OCI-LY1 (cell line): ENCODE measurements around the gene NUP93.

Experiments
- EZH2 ChIP-seq: fragments of 200-600 bp; sonication (generic), shearing (Covaris generic); IDR thresholded peaks from 2 replicates; pipeline ENCODE4 v1.8.0; 2017; ENCODE audit warnings: borderline replicate concordance, mixed run types, mild to moderate bottlenecking, antibody characterized with exemption, low read length, moderate library complexity, mixed read lengths
- TF ChIP-seq, protein P1 (sequence below): fragments of 200-600 bp; sonication (generic), shearing (Covaris generic); IDR thresholded peaks from 2 replicates; pipeline ENCODE4 v1.5.1; 2017; ENCODE audit warnings: mild to moderate bottlenecking, antibody characterized with exemption, low read length, moderate library complexity, mixed read lengths

DNA sequence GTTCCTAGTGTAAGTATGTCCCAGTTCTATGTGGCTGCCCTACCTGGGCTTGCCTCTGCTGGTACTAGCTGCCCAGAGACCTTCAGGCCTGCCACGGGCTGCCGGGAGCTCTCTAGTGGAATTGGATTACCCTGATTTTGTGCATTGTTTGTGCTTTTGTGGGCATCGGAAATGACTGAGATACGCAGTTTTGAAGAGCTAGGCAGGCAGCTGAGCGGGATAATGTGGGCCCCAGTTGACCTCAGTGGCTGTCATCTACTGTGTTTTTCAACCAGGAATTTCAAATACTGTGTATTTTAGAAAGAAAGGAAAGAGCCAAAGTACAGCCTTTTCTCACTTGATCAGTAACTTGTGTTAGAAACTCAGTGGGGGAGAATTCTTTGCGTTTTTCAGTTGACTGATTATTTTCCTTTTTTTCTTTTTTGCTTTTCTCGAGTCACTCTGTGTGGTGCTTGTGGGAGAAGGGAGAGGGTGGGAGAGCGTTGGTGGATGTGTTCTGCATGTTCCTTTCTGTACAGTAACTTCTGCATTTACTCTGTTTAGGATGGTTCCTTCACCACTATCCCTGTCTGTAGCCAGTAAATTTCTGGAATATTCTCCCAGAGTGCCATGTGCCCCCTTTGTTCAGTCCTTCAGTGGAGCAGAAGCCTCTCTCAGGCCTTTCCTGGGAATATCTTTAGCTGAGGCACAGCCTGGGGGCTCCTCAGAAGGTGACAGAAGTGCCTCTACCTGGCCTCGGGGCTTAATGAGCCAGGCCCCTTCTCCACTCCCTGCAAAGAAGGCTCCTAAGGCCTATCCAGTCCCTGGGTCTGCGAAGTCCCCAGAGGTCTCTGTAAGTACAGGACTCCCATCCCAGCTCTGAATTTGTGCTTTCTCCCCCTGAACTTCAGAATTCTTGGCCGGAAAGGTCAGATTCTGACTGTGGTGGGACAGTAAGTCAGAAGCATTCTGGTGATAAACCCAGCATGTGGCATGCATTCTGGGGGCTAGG, 120.1 kb downstream of the NUP93 start:
- TF ChIP-seq, protein P1, sequence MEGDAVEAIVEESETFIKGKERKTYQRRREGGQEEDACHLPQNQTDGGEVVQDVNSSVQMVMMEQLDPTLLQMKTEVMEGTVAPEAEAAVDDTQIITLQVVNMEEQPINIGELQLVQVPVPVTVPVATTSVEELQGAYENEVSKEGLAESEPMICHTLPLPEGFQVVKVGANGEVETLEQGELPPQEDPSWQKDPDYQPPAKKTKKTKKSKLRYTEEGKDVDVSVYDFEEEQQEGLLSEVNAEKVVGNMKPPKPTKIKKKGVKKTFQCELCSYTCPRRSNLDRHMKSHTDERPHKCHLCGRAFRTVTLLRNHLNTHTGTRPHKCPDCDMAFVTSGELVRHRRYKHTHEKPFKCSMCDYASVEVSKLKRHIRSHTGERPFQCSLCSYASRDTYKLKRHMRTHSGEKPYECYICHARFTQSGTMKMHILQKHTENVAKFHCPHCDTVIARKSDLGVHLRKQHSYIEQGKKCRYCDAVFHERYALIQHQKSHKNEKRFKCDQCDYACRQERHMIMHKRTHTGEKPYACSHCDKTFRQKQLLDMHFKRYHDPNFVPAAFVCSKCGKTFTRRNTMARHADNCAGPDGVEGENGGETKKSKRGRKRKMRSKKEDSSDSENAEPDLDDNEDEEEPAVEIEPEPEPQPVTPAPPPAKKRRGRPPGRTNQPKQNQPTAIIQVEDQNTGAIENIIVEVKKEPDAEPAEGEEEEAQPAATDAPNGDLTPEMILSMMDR = no peak
- TF ChIP-seq EZH2 = no peak
